ENCODE results near the gene SBNO2. TPM values are rescaled to one million over a fixed set of nuclear protein-coding genes. Genes with fewer than 3 reads are reported as not detected.

SBNO2 gene
- total and polyA plus RNA-seq, 4 donors, result 7.2 to 17.9 (median 11.7) TPM

DNA sequence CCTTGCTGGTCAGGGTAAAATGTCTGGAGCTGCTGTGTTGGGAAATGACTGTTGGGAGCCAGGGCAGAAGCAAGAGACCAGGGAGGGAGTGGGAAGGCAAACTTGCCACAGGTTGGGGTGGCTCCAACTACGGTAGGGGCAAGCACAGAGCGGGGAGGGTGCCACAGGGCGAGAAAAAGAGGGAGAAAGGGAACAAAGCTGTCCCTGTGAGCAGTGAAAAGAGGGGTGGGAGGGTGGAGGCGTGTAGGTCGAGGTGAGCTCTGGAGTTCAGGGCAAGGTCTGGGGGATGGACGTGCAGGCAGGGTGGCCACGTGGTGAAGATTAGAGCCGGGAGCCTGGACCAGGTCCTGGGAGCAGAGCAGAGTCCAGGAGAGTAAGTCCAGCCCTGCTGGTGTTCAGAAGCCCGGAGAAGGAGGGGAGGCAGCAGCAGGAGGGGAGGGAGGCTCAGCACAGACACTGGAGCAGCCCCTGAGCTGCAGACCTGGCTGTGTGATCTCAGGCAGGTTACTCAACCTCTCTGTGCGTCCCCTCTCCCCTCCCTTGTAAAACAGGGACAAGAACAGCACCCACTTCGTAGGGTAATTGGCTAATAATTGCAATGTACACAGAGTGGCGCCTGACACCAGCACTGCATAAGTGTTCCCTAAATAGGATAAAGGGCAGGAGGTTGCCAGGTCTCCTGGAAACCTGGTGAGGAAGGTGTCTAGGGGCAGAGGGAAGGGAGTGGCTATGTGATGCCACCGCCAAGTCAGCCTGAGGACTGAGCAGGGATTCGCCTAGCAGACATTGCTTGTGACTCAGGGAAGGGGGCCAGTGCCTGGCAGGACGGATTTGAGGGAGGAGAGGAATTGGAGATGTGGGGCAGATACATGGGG is 75.7 kb downstream of the SBNO2 start:
- H3K4me1 ChIP-seq (ENCODE audit: control insufficient read depth, insufficient read depth, low read length), result peaks cover 43% of the 10 kb centered on the region
- no peak overlapping the region for H3K27ac ChIP-seq (ENCODE audit: low read depth, low read length)
- DNase-seq (ENCODE audit: low read depth in 4 of 6, low spot score in 6 of 6), result no peak
- H3K27me3 ChIP-seq (ENCODE audit: control insufficient read depth, insufficient read depth, low read length), result no peaks in the 10 kb centered on the region
- no peak overlapping the region for H3K4me3 ChIP-seq (ENCODE audit: low read depth, low read length)
- 59% methylated on average over 14 of the region's 15 CpGs for WGBS (ENCODE audit: insufficient coverage)
- H3K9me3 ChIP-seq (ENCODE audit: control insufficient read depth, insufficient read depth, low read length), result no peaks in the 10 kb centered on the region
- H3K36me3 ChIP-seq (ENCODE audit: control insufficient read depth, insufficient read depth, low read length), result peaks cover 7% of the 10 kb centered on the region

DNA sequence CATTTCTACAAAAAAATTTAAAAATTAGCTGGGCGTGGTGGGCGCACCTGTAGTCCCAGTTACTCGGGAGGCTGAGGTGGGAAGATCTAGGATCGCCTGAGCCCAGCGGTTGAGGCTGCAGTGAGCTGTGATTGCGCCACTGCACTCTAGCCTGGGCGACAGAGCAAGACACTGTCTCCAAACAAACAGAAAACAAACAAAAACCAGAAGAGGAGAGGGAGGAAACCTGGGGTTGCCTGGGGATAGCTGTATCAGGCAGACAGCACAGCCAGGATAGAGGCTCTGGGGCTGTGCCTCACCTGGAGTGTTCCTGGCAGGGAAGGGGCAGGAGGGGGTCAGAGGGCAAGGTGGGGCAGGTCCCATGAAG is 76.3 kb downstream of the SBNO2 start:
- H3K9me3 ChIP-seq (ENCODE audit: control insufficient read depth, insufficient read depth, low read length), result no peaks in the 10 kb centered on the region
- H3K27me3 ChIP-seq (ENCODE audit: control insufficient read depth, insufficient read depth, low read length), result no peaks in the 10 kb centered on the region
- 87% methylated on average over 5 of the region's 7 CpGs for WGBS (ENCODE audit: insufficient coverage)

DNA sequence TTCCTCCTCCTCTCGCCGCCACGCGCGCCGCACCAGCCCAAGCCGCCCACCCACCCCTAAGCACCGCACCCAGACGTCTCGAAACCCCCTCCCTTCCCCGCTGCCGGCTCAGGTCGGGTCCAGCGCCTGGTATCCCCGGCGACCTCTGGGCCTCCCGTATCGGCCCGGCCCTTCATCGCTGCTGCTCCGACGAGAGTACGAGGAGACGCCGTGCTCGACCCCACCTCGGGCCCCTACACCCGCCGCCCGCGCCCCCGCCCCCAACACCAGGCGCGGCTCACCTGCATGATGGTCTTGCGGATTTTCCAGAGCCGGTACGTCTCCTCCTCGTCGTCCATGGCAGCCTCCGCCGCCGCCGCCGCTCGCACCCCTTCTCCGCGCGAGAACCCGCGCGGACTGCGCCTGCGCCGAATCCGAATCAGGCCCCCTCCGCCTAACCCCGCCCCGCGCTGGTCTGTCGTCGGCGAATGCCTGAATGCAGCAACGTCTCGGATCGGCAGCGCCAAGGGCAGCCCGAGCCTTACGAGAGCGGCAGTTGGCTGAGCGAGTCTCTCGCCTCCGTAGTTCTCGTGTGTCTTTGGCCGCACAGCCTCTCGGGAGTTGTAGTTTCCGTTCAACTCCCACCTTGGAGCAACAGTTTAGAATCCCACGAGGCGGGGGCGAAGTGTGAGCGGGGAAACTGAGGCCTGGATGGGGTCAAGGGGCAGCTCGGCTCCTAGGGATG is 78.9 kb downstream of the SBNO2 start, which contains the start of gene POLR2E:
POLR2E (minus strand) TSS at position 398 of the 724 bp plus-strand sequence; CDS start at position 338, 60 bp downstream.
- H3K27ac ChIP-seq (ENCODE audit: low read depth, low read length), result peak within 1 kb of the TSS; percentile 40
- WGBS (ENCODE audit: insufficient coverage), result under 1% methylated on average over 81 of the region's 81 CpGs
- H3K4me1 ChIP-seq (ENCODE audit: control insufficient read depth, insufficient read depth, low read length), result peaks cover 23% of the 10 kb centered on the region
- peak within 1 kb of the TSS; percentile 73 for H3K4me3 ChIP-seq (ENCODE audit: low read depth, low read length)
- H3K27me3 ChIP-seq (ENCODE audit: control insufficient read depth, insufficient read depth, low read length), result no peaks in the 10 kb centered on the region
- H3K9me3 ChIP-seq (ENCODE audit: control insufficient read depth, insufficient read depth, low read length), result no peaks in the 10 kb centered on the region
- peaks cover 40% of the 10 kb centered on the region for H3K36me3 ChIP-seq (ENCODE audit: control insufficient read depth, insufficient read depth, low read length)
- peak; percentile 91 to 100 (median 97) for DNase-seq (ENCODE audit: low read depth in 4 of 6, low spot score in 6 of 6)

More for the DNA sequence above, 76.3 kb downstream of the SBNO2 start:
- Histone ChIP-seq H3K36me3 (ENCODE audit: control insufficient read depth, insufficient read depth, low read length) (peaks cover 13% of the 10 kb centered on the region), H3K27ac (ENCODE audit: low read depth, low read length) (no peak overlapping the region), H3K4me1 (ENCODE audit: control insufficient read depth, insufficient read depth, low read length) (peaks cover 41% of the 10 kb centered on the region), H3K4me3 (ENCODE audit: low read depth, low read length) (no peak overlapping the region)
- no peak for DNase-seq (ENCODE audit: low read depth in 4 of 6, low spot score in 6 of 6)

DNA sequence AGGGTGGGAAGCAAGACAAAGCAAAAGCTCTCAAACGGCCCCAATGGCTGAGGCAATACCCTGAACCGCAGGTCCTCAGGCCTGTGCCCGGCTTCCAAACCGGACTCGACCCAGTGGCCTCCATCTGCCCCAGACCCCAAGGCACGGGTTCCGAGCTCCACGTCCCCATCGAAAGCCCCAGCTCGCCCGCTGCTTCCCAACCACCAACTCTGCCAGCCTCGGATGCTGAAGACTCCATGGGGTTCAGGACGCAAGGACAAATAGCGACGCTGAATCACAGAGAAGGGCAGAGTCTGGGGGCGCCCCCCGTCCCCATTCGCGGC is 79.5 kb downstream of the SBNO2 start:
- Histone ChIP-seq H3K27ac (ENCODE audit: low read depth, low read length) (no peak overlapping the region), H3K9me3 (ENCODE audit: control insufficient read depth, insufficient read depth, low read length) (no peaks in the 10 kb centered on the region), H3K4me3 (ENCODE audit: low read depth, low read length) (peak overlapping the region; percentile 73), H3K4me1 (ENCODE audit: control insufficient read depth, insufficient read depth, low read length) (peaks cover 23% of the 10 kb centered on the region), H3K36me3 (ENCODE audit: control insufficient read depth, insufficient read depth, low read length) (peaks cover 45% of the 10 kb centered on the region), H3K27me3 (ENCODE audit: control insufficient read depth, insufficient read depth, low read length) (no peaks in the 10 kb centered on the region)
- no peak for DNase-seq (ENCODE audit: low read depth in 4 of 6, low spot score in 6 of 6)
- under 1% methylated on average over 19 of the region's 19 CpGs for WGBS (ENCODE audit: insufficient coverage)

DNA sequence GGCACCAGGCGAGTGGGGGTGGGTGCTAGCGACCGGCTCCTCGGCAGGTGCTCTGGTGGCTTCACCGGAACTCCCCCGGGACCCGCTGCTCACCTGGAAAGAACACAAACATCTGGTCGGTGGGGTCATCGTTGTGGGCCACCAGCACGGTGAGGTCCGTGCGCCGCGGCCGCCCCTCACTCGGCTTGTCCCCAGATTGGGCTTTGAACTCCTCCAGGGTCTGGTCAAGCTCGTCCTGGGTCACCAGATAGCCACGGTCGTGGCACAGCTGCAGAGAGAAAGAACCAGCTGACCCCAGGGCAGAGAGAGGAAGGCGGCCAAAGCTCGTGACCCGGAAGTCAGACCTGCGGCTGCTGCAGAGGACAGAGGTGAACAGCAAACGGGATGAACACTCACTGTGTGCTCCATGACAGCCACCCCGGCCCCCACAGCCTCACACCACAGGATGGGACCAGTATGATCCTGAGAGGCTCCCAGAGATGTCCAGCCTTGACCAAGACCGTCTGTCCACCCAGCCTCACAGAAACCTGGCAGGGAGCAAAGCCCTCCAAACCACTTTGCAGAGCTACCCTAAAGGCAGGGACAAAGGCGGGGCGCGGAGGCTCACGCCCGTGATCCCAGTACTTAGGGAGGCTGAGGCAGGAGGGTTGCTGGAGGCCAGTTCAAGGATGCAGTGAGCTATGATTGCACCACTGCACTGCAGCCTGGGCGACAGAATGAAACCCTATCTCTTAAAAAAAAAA is 80.1 kb downstream of the SBNO2 start:
- H3K4me3 ChIP-seq (ENCODE audit: low read depth, low read length), result peak overlapping the region; percentile 73
- DNase-seq (ENCODE audit: low read depth in 4 of 6, low spot score in 6 of 6), result no peak
- peaks cover 52% of the 10 kb centered on the region for H3K36me3 ChIP-seq (ENCODE audit: control insufficient read depth, insufficient read depth, low read length)
- no peak overlapping the region for H3K27ac ChIP-seq (ENCODE audit: low read depth, low read length)
- peaks cover 23% of the 10 kb centered on the region for H3K4me1 ChIP-seq (ENCODE audit: control insufficient read depth, insufficient read depth, low read length)
- H3K27me3 ChIP-seq (ENCODE audit: control insufficient read depth, insufficient read depth, low read length), result no peaks in the 10 kb centered on the region
- H3K9me3 ChIP-seq (ENCODE audit: control insufficient read depth, insufficient read depth, low read length), result no peaks in the 10 kb centered on the region
- WGBS (ENCODE audit: insufficient coverage), result 77% methylated on average over 26 of the region's 32 CpGs

DNA sequence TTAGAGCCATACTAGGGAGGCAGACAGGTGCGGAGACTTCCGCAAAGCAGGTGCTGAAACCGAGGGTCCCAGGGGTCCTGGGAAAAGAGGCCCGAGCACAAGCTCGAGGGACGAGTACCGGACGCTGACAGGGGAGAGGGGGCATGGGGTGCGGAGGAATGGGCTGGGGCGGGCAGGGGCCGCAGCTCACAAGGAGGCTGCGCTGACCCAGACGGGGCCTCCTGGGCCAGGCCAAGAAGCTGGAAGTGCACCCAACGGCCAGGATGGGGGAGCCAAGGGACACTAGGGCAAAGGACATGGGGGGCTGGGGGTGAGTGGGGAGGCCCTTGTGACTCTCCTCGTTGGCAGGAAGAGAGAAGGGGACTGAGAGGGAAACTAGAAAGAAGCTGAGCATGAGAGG is 80.7 kb downstream of the SBNO2 start:
- Histone ChIP-seq H3K4me3 (ENCODE audit: low read depth, low read length) (no peak overlapping the region), H3K36me3 (ENCODE audit: control insufficient read depth, insufficient read depth, low read length) (peaks cover 58% of the 10 kb centered on the region), H3K27ac (ENCODE audit: low read depth, low read length) (no peak overlapping the region), H3K27me3 (ENCODE audit: control insufficient read depth, insufficient read depth, low read length) (no peaks in the 10 kb centered on the region), H3K4me1 (ENCODE audit: control insufficient read depth, insufficient read depth, low read length) (peaks cover 23% of the 10 kb centered on the region), H3K9me3 (ENCODE audit: control insufficient read depth, insufficient read depth, low read length) (no peaks in the 10 kb centered on the region)
- DNase-seq (ENCODE audit: low read depth in 4 of 6, low spot score in 6 of 6), result no peak
- 93% methylated on average over 14 of the region's 15 CpGs for WGBS (ENCODE audit: insufficient coverage)

DNA sequence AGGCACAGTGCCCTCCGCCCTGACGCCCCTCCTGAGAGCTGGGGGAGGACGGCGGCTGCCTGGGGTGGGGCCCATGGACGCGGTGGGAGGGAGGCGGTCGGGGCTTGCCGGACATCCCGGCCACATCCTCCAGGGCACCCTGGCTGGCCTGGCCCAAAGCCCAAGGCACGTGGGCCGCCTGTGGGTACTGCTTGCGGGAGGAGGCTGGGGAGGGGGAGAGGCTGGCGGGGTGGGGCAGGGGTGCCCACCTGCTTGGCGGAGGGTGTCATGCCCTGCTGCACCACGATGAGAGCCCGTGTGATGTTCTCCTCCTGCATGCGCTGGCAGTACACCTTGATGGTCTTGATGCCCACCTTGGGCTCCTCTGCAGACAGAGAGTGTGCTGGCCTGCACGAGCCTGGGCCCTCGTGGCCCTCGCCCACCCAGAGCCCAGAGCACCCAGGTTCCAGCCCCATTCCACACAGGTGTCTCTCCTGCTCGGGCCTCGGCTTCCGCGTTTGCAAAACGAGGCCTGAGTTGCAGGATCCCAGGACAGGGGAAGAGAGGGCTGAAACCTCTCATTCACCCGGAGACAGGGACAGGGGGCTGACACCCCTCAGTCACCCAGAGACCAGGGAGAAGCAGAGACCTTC is 82.4 kb downstream of the SBNO2 start:
- H3K27me3 ChIP-seq (ENCODE audit: control insufficient read depth, insufficient read depth, low read length), result no peaks in the 10 kb centered on the region
- DNase-seq (ENCODE audit: low read depth in 4 of 6, low spot score in 6 of 6), result no peak
- H3K27ac ChIP-seq (ENCODE audit: low read depth, low read length), result no peak overlapping the region
- WGBS (ENCODE audit: insufficient coverage), result 93% methylated on average over 20 of the region's 27 CpGs
- H3K36me3 ChIP-seq (ENCODE audit: control insufficient read depth, insufficient read depth, low read length), result peaks cover 75% of the 10 kb centered on the region
- H3K9me3 ChIP-seq (ENCODE audit: control insufficient read depth, insufficient read depth, low read length), result no peaks in the 10 kb centered on the region
- H3K4me1 ChIP-seq (ENCODE audit: control insufficient read depth, insufficient read depth, low read length), result peaks cover 23% of the 10 kb centered on the region
- H3K4me3 ChIP-seq (ENCODE audit: low read depth, low read length), result no peak overlapping the region

DNA sequence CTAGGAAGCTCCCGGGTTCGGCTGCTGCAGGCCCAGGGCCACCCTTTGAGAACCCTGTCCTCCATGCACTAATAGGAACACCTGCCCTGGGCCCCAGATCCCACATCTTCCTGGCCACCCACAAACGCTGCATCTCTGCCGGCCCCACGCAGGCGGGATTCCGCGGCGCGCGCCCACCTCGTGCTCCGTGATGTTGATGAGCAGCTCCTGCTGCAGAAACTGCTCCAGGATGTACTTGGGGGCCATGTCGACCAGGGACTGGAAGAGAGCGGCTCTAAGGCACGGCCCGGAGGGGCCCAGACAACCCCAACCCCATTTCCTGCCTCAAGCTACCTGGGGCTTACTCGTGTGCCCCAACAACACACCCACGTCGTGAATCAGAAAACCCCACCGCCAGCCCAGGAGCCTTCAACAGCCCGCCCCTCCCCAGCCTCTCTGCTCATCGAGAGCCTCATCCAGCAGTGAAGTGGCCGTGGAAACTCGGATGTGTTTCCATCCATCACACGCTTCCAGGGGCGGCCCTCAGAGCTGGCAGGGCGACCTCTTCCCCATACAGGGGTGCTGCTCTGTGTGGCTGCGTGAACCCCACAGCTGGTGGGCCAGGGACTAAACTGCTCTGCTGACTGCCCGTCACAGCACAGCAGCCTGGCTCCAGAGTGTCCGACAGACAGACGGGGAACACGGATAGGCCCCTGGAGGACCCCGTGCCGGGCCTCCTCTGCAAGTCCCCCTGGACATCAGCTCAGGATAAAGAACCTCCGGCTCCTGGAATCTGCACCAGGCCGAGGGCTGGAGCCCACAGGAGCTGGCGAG is 83.1 kb downstream of the SBNO2 start:
- Histone ChIP-seq H3K27me3 (ENCODE audit: control insufficient read depth, insufficient read depth, low read length) (no peaks in the 10 kb centered on the region), H3K27ac (ENCODE audit: low read depth, low read length) (no peak overlapping the region), H3K4me1 (ENCODE audit: control insufficient read depth, insufficient read depth, low read length) (peaks cover 22% of the 10 kb centered on the region), H3K4me3 (ENCODE audit: low read depth, low read length) (no peak overlapping the region), H3K9me3 (ENCODE audit: control insufficient read depth, insufficient read depth, low read length) (no peaks in the 10 kb centered on the region), H3K36me3 (ENCODE audit: control insufficient read depth, insufficient read depth, low read length) (peaks cover 82% of the 10 kb centered on the region)
- DNase-seq (ENCODE audit: low read depth in 4 of 6, low spot score in 6 of 6), result no peak
- WGBS (ENCODE audit: insufficient coverage), result 95% methylated on average over 38 of the region's 38 CpGs
